Activated CD4-positive, CD25-positive, alpha-beta regulatory T cell treated with anti-CD3 and anti-CD28 coated beads, Interleukin-2, amount 50 U/mL, for 16 hours (primary cell): ENCODE measurements around the gene ELOVL2.
"Not testable (repeated sequence)": the region's sequence is repeated elsewhere in the genome, so short reads cannot be mapped to it uniquely, and the experiment has no call there.

Source experiments
- DNase-seq: peaks from one replicate; pipeline ENCODE4 v3.0.0-alpha.2; 2020; ENCODE audit warnings: low read depth, low spot score

Gene ELOVL2

DNA sequence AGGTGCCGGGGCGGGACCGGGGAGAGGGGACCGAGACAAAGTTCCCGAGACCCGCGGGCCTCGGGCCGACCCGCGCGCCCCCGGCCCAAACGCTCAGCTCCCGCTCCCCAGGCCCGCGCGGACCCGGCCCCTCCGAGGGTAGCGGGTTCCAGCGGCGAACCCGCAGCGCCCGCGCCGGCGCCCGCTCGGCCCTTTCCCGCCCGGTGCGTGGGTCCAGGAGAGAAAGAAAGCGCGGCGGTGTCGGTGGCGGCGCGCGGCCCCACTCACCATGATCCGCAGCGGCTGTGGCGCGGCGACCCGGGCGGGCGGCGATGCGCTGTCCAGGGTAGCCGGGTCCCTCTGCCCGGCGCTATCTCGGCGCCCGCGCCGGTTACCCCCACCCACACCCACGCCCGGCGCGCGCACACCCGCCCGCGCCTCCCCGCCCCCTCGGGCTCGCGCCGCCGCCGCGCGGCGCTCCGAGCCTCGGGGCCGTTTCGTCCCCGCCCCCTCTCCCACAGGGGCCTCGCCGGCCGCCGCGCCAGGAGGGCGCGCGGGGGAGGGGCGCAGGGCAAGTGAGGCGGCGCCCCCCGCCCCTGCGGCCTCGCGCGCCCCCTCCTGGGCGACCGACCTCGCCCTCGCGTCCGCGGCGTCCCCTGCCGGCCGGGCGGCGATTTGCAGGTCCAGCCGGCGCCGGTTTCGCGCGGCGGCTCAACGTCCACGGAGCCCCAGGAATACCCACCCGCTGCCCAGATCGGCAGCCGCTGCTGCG, at the start of gene ELOVL2:
Gene ELOVL2 (minus strand): TSS at position 345 of the 751 bp plus-strand sequence. CDS start 75 bp downstream, at position 270.
- DNase-seq: no peak

GRCh38 chr6:11093376-11093625, 49.2 kb upstream of the ELOVL2 start:
- DNase-seq: no peak

DNA sequence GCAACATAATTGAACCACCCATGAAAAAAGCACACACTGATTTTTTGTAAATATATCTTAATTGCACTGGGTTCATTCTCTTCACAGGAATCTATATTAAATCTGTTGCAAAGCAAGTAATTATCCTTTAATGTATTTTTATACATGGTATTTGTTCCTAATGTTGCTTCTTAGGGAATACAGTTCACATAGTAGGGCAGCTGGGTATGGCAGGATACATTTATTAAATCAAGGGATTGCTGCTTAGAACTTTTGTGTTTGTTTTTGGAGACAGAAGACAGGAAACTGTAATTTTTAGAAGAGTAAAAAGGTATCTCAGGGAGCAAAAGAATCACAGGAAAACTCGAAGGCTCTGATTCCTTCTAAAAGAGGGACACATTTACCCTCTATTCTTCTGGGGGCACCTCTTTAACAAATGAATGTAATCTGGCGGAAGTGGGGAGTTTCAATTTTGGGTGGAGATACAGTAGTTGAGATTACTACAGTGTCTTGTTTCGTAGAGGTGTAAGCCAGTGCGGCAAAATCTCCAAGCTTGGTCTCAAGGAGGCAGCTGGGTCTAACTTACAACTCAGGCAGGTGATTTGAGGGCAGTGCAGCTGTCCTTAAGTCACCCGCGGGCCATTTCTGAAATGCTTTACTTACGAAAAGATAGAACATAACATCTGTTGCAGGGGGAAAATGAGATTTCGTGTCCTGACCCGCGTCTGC, 48.7 kb upstream of the ELOVL2 start:
- no peak for DNase-seq

- not testable (repeated sequence) for DNase-seq
Observed at GRCh38 chr6:11091141-11091540, 47.0 kb upstream of the ELOVL2 start.

- DNase-seq: no peak
Observed at GRCh38 chr6:11089695-11090094, 45.6 kb upstream of the ELOVL2 start.

DNA sequence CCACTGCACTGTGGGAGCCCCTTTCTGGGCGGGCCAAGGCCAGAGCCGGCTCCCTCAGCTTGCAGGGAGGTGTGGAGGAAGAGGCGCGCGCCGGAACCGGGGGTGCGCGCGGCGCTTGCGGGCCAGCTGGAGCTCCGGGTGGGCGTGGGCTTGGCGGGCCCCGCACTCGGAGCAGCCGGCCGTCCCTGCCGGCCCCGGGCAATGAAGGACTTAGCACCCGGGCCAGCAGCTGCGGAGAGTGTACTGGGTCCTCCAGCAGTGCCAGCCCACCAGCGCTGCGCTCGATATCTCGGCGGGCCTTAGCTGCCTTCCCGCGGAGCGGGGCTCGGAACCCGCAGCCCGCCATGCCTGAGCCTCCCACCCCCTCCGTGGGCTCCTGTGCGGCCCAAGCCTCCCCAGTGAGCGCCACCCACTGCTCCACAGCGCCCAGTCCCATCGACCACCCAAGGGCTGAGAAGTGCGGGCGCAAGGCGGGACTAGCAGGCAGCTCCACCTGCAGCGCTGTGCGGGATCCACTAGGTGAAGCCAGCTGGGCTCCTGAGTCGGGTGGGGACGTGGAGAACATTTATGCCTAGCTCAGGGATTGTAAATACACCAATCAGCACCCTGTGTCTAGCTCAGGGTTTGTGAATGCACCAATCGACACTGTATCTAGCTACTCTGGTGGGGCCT, 43.2 kb upstream of the ELOVL2 start:
- not testable (repeated sequence) for DNase-seq

DNA sequence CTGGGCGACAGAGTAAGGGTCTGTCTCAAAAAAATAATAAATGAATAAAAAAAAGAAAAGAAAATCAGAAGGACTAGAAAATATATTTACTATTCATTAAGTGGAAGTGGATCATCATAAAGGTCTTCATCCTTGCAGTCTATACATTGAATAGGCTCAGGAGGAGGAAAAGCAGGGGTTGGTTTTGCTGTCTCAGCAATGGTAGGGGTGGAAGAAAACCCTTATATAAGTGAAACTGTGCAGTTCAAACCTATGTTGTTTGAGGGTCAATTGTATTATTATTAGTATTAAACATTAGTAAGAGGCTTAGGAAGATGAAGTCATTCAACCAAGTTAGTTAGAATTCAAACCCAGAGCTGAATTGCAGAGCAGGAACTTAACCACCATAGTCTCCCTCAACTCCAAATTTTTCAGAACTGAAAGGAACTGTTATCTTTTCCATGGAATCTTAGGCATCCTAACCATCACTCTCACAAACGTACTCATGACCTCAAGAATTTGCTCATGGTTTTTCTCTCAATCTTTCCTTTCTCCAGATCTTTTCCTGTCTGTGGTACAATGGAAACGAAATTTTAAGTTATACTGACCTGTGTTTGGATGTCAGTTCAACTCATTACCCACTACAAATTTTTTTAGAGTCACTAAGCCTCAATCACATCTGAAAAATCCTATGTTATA, 41.8 kb upstream of the ELOVL2 start:
- DNase-seq: no peak

DNA sequence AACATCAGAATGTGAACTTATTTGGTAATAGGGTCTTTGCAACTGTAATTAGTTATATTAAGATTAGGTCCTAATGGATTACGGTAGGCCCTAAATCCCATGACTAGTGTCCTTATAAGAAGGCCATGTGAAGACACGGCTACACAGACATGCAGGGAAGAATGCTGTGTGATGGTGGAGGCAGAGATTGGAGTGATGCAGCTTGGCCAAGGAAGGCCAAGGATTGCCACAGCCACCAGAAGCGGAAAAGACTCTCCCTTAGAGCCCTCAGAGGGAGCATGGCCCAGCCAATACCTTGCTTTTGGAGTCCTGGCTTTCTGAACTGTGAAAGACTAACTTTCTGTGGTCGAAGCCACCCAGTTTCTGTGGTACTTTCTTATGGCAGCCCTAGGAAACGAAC, 39.9 kb upstream of the ELOVL2 start:
- no peak for DNase-seq

DNA sequence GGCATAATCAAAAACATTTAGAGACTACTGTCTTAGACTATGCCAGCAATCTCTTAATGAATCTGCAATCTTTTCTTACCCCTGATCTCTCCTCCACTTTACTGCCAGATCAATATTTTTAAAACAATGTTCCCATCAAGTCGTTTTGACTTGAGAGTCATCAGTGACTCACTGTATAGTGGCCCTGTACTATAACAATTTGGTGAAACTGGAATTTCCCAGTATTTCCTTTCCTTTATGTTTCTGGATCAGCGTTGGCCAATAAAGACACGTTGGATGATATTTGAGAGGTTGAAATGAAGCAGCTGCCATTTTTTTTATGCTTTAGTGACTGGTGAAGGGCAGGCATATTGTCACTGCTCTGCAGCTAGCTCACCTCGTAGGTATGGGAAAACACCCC, 39.4 kb upstream of the ELOVL2 start:
- DNase-seq: no peak

- no peak for DNase-seq
Observed at GRCh38 chr6:11080296-11080695, 36.2 kb upstream of the ELOVL2 start.

DNA sequence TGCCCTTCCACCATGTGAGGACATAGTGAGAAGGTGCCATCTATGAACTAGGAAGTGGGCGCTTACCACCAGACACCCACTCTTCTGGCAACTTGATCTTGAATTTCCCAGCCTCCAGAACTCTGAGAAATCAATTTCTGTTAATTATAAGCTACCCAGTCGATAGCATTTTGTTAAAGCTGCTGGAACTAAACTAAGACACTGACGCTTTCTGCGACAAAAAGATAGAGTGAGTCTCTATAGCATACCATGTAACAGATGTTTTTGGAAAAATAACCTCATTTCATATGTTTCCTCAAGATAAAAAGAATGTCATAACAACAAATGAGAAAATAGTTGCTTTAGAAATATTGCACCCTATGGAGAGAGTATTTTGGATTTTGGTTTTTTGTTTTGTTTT, 34.2 kb upstream of the ELOVL2 start:
- DNase-seq: no peak

GRCh38 chr6:11076540-11076939, 32.4 kb upstream of the ELOVL2 start:
- DNase-seq: no peak

GRCh38 chr6:11072101-11072500, 28.0 kb upstream of the ELOVL2 start:
- no peak for DNase-seq

DNA sequence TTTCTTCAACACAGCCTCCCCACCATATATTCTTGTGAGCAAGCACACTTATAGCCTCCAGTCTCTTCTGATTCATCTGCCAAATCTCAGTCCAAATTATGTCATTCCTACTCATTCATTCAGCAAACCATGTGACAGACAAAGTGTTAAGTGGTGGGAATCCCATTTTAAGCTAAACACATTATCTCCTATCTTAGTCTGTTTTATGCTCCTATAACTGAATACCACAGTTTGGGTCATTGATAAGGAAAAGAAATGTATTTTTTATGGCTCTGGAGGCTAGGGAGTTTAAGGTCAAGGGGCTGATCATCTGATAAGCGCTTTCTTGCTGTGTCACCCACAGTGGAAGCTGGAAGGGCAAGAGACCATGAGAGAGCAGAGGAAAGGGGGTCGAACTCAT, 25.7 kb upstream of the ELOVL2 start:
- DNase-seq: no peak

DNA sequence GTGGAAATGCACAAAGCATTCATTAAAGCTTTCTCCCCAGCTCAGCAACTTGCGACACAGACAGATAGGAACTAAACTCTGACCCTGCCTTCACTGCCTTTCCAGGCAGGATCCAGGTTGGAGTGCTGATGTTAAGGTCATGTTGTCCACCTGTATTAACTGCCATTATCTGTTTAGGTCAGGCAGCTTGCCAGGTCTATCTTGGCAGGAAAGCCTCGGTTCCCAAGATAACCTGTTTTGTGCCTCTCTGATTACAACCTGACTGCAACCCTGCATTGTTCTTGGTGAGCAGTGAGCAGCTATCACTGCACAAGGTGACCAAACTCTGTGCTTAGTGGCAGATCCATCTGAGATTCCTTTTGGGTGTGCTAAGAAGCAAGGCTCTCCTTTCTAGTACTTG, 23.2 kb upstream of the ELOVL2 start:
- no peak for DNase-seq

DNA sequence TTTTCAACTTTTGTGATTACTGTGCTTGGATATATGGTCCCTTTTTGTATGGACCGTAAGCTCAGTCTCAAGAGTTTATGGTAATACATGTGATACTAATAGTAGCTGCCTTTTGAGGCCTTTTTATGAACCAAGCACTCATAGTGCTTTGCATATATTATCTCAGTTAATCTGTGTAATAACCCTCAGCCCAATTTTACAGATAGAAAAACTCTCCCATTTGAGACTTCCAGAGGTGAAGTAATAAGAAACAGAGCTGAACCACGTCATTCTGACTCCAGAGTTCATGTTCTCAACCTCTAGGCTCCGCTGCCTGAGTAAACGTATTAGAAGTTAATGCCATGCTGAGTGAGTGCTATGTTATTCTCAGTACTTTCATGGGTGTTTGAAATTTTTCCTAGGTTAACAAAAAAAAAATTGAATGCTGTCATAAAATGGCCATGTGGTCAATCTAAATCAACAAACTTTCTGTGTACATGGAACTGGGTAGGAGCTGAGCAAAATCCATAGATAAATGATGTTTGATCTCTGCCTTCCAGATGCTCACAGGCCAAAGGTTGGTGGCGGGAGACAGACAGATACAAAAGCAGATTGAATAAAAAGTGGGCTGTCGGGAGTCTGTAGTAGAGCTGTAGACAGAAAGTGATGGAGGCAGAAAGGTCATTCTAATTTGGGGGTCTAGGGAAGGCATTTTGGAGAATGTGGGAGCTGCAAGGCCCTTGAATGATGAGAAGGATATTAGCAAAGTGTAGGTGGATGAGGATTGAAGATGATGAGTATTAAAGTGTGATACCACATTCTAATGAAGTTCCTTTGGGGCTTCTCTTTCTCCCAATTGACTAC, 22.6 kb upstream of the ELOVL2 start:
- no peak for DNase-seq

- DNase-seq: no peak
Observed at GRCh38 chr6:11065436-11066202, 21.5 kb upstream of the ELOVL2 start.

GRCh38 chr6:11064836-11065235, 20.7 kb upstream of the ELOVL2 start:
- no peak for DNase-seq

DNA sequence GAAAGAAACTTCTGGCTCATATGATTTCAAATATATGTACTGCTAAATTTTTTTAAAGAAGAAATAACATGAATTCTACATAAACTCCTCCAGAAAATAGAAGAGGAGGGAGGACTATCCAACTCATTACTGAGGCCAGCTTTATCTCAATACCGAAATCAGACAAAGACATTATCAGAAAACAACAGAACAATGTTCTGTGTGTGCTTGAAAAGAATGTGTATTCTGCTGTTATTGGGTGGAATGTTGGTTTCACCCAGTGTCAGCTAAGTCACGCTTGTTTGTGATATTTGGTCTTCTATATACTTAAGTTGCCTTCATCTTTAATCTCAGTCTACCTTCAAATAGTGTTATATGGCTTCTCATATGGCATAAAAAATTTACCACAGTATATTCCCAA, 18.6 kb upstream of the ELOVL2 start:
- no peak for DNase-seq

DNA sequence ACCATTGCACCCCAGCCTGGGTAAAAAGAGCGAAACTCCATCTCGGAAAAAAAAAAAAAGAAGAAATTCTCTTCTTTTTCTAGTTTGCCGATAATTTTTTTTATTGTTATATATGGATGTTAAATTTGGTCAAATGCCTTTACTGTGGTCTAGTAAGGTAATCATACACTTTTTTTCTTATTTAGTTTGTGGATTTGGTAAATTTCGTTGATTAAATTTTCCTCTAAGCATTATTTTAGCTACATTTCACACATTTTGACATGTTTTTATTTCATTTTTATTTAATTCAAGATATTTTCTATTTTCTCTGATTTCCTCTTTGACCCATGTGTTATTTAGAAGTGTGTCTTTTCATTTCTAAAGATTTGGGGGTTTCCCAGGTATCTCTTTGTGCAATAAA, 18.0 kb upstream of the ELOVL2 start:
- DNase-seq: no peak

DNA sequence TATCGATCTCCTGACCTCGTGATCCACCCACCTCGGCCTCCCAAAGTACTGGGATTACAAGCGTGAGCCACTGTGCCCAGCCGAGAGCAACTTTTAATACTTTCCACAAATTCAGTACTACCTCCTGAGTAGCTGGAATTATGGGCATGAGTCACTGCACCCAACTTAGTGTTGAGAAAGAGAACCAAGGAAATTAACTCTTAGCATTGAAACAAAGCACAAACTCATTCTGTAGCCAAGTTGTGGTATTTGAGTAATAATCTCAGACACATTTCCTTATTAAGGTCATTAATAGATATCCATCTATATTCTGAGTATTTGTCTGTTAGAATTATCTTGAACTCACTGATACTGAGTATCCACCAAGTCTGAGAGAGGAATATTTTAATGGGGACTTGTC, 14.3 kb upstream of the ELOVL2 start:
- DNase-seq: no peak
